CD4-positive, alpha-beta T cell (primary cell): ENCODE data around the gene DSCAML1. TPM values are rescaled to one million over a fixed set of nuclear protein-coding genes. Genes with fewer than 3 reads are reported as not detected.

ENCODE experiments used
- ATAC-seq: fragments of 200-7000 bp; cut with Tn5 transposase; one replicate; pipeline ENCODE4 v1.10.0; 2022; ENCODE audit warnings: mild to moderate bottlenecking; ENCODE audit not compliant: poor library complexity
- CTCF ChIA-PET: fragments of 350-600 bp; sonication (Branson Sonifier 250); formaldehyde crosslinking; loops from one replicate; lab custom pipeline; 2021; ENCODE audit warnings: antibody characterized with exemption, inconsistent platforms; lab: Charles Lee
- POLR2A ChIA-PET: fragments of 350-600 bp; sonication (Branson Sonifier 250); formaldehyde crosslinking; loops from one replicate; lab custom pipeline; 2021; ENCODE audit warnings: antibody characterized with exemption, inconsistent platforms; lab: Charles Lee
- DNase-seq, 14 experiments: peaks; one replicate each; pipeline ENCODE4 v3.0.0-alpha.2; 2013 to 2020; ENCODE audit warnings: mixed read lengths in 2 of 14
- H3K27ac ChIP-seq, 2 donors: one replicate each; pipeline versions ENCODE4 v1.5.1 to v1.7.0; 2013; ENCODE audit warnings: low read length in 2 of 2, low read depth in 1 of 2, mild to moderate bottlenecking in 1 of 2
- H3K27me3 ChIP-seq, 2 experiments: 1 replicate in 1 of 2; 2 replicates in 1 of 2; pipeline versions ENCODE4 v1.6.1 to v1.7.0; 2013; ENCODE audit warnings: low read length in 2 of 2, control low read depth in 1 of 2, mild to moderate bottlenecking in 1 of 2, moderate library complexity in 1 of 2; ENCODE audit not compliant: insufficient read depth in 2 of 2, control insufficient read depth in 1 of 2
- H3K36me3 ChIP-seq: one replicate; pipeline ENCODE4 v1.6.1; 2013; ENCODE audit warnings: low read length, control low read depth; ENCODE audit not compliant: insufficient read depth
- H3K4me1 ChIP-seq: one replicate; pipeline ENCODE4 v1.6.1; 2013; ENCODE audit warnings: low read length, control low read depth; ENCODE audit not compliant: insufficient read depth
- H3K4me3 ChIP-seq: one replicate; pipeline ENCODE4 v1.5.1; 2013; ENCODE audit warnings: mild to moderate bottlenecking, low read length, moderate library complexity
- H3K9me3 ChIP-seq, 2 experiments: 1 replicate in 1 of 2; 2 replicates in 1 of 2; pipeline versions ENCODE4 v1.6.1 to v1.7.0; 2013; ENCODE audit warnings: low read length in 2 of 2, mild to moderate bottlenecking in 2 of 2, control low read depth in 1 of 2, moderate library complexity in 1 of 2; ENCODE audit not compliant: control insufficient read depth in 1 of 2, insufficient read depth in 1 of 2
- H3K27ac Mint-ChIP-seq: one replicate; pipeline ENCODE4 v1.8.0; 2020; ENCODE audit warnings: mixed read lengths
- H3K27me3 Mint-ChIP-seq: one replicate; pipeline ENCODE4 v1.8.0; 2021; ENCODE audit warnings: mixed read lengths
- H3K36me3 Mint-ChIP-seq: one replicate; pipeline ENCODE4 v1.8.0; 2021; ENCODE audit warnings: low read depth, mixed read lengths
- H3K4me1 Mint-ChIP-seq: one replicate; pipeline ENCODE4 v1.8.0; 2021; ENCODE audit warnings: low read depth, mixed read lengths
- H3K4me3 Mint-ChIP-seq: one replicate; pipeline ENCODE4 v1.8.0; 2020; ENCODE audit warnings: mild to moderate bottlenecking, mixed read lengths
- H3K9me3 Mint-ChIP-seq: one replicate; pipeline ENCODE4 v1.8.0; 2020; ENCODE audit warnings: mixed read lengths
- CTCF ChIP-seq: fragments of 200-600 bp; IDR thresholded peaks from one replicate; pipeline ENCODE4 v1.8.0; 2022; ENCODE audit warnings: antibody characterized with exemption, mild to moderate bottlenecking
- intact Hi-C, 2 experiments: fragments of 100-400 bp; cut with DNase I in 1 of 2; cut with micrococcal nuclease in 1 of 2; formaldehyde crosslinking; loops; one replicate each; pipeline versions ENCODE4 v1.15.1 to v1.9.0; 2023 to 2025; cut with DNase I, micrococcal nuclease
- total RNA-seq, 174 experiments: library from RNA in 2 of 174; stranded (reverse) in 2 of 174; gene quantifications; one replicate each; pipeline ENCODE4 v1.2.3 and lab custom pipeline; 2021 to 2026

DSCAML1 gene
- total RNA-seq, 2 experiments from 2014 or later = 0.22 to 0.61 TPM

- peaks cover 5% of the 10 kb centered on the region for H3K4me1 Mint-ChIP-seq
- H3K27me3 Mint-ChIP-seq = no peaks in the 10 kb centered on the region
- CTCF ChIA-PET = no interaction called here
- Histone ChIP-seq H3K36me3 (no peaks in the 10 kb centered on the region), H3K27ac (no peak overlapping the region), H3K4me1 (peaks cover 8% of the 10 kb centered on the region), H3K9me3 (no peaks in the 10 kb centered on the region), H3K27me3 (no peaks in the 10 kb centered on the region), H3K4me3 (no peak overlapping the region)
- H3K36me3 Mint-ChIP-seq = no peaks in the 10 kb centered on the region
- H3K9me3 Mint-ChIP-seq = no peaks in the 10 kb centered on the region
- TF ChIP-seq CTCF = no peak
- ATAC-seq = no peak
- POLR2A ChIA-PET = no interaction called here
- no peak for DNase-seq
- no peak overlapping the region for H3K4me3 Mint-ChIP-seq
- no peak overlapping the region for H3K27ac Mint-ChIP-seq
- intact Hi-C loops = loop anchor here in 1 of 2 experiments (10.0 kb wide), 1 partner anchor 392 kb away; no protein-coding TSS in a partner anchor
Observed at GRCh38 chr11:117423046-117423575, 373.9 kb downstream of the DSCAML1 start.

GRCh38 chr11:117421476-117421875, 375.5 kb downstream of the DSCAML1 start:
- no peak for ATAC-seq
- ChIA-PET CTCF (no interaction called here), POLR2A (no interaction called here)
- H3K27me3 ChIP-seq = peaks cover 0 to 2% of the 10 kb centered on the region in 2 experiments
- no peak overlapping the region for H3K27ac Mint-ChIP-seq
- no peak for TF ChIP-seq CTCF
- peaks cover 6% of the 10 kb centered on the region for H3K4me1 ChIP-seq
- no peaks in the 10 kb centered on the region for H3K36me3 ChIP-seq
- H3K9me3 Mint-ChIP-seq = no peaks in the 10 kb centered on the region
- no peaks in the 10 kb centered on the region for H3K4me1 Mint-ChIP-seq
- H3K27ac ChIP-seq = no peak overlapping the region
- H3K27me3 Mint-ChIP-seq = no peaks in the 10 kb centered on the region
- H3K36me3 Mint-ChIP-seq = no peaks in the 10 kb centered on the region
- H3K4me3 ChIP-seq = no peak overlapping the region
- intact Hi-C loops = loop anchor here in 1 of 2 experiments (10.0 kb wide), 1 partner anchor 393 kb away; no protein-coding TSS in a partner anchor
- H3K9me3 ChIP-seq = no peaks in the 10 kb centered on the region
- no peak for DNase-seq
- H3K4me3 Mint-ChIP-seq = no peak overlapping the region

GRCh38 chr11:117421041-117421440, 376.0 kb downstream of the DSCAML1 start:
- DNase-seq (no peak), ATAC-seq (no peak)
- Histone ChIP-seq H3K4me1 (peaks cover 2% of the 10 kb centered on the region), H3K36me3 (no peaks in the 10 kb centered on the region), H3K27me3 (peaks cover 0 to 2% of the 10 kb centered on the region in 2 experiments), H3K27ac (no peak overlapping the region), H3K9me3 (no peaks in the 10 kb centered on the region), H3K4me3 (no peak overlapping the region)
- H3K4me3 Mint-ChIP-seq = no peak overlapping the region
- POLR2A ChIA-PET = no interaction called here
- H3K4me1 Mint-ChIP-seq = no peaks in the 10 kb centered on the region
- H3K9me3 Mint-ChIP-seq = no peaks in the 10 kb centered on the region
- intact Hi-C loops = loop anchor here in 1 of 2 experiments (10.0 kb wide), 1 partner anchor 394 kb away; no protein-coding TSS in a partner anchor
- no peak overlapping the region for H3K27ac Mint-ChIP-seq
- no peaks in the 10 kb centered on the region for H3K27me3 Mint-ChIP-seq
- CTCF ChIA-PET = no interaction called here
- no peaks in the 10 kb centered on the region for H3K36me3 Mint-ChIP-seq
- no peak for TF ChIP-seq CTCF
